HG03103 (cell line): ENCODE measurements around the gene FBL.
"Not testable (repeated sequence)": the region's sequence is repeated elsewhere in the genome, so short reads cannot be mapped to it uniquely, and the experiment has no call there.

Experiments
- ATAC-seq: cut with Tn5 transposase; IDR thresholded peaks from one replicate; pipeline ENCODE4 v1.9.1; 2021; ENCODE audit warnings: low read depth; ENCODE audit not compliant: unreplicated experiment

The FBL gene

GRCh38 chr19:39877488-39877887 lies 31.3 kb upstream of the FBL start:
- ATAC-seq: not testable (repeated sequence)

- not testable (repeated sequence) for ATAC-seq
Measured at GRCh38 chr19:39876486-39876885, 30.3 kb upstream of the FBL start.

- not testable (repeated sequence) for ATAC-seq
Measured at GRCh38 chr19:39875401-39875864, 29.3 kb upstream of the FBL start.

- no peak for ATAC-seq
Measured at GRCh38 chr19:39874404-39874803, 28.2 kb upstream of the FBL start.

- ATAC-seq: no peak
Measured at GRCh38 chr19:39873385-39873784, 27.2 kb upstream of the FBL start.

- no peak for ATAC-seq
Measured at GRCh38 chr19:39871886-39872866, 26.0 kb upstream of the FBL start.

GRCh38 chr19:39871362-39871761 lies 25.2 kb upstream of the FBL start:
- ATAC-seq: no peak

- no peak for ATAC-seq
Measured at GRCh38 chr19:39870171-39870971, 24.2 kb upstream of the FBL start.

- ATAC-seq: no peak
Measured at GRCh38 chr19:39867952-39868351, 21.8 kb upstream of the FBL start.

- ATAC-seq: no peak
Measured at GRCh38 chr19:39867133-39867532, 21.0 kb upstream of the FBL start.

- no peak for ATAC-seq
Measured at GRCh38 chr19:39865953-39866352, 19.8 kb upstream of the FBL start.

- ATAC-seq: no peak
Measured at GRCh38 chr19:39865186-39865585, 19.0 kb upstream of the FBL start.

GRCh38 chr19:39864118-39864517 lies 17.9 kb upstream of the FBL start:
- ATAC-seq: no peak

- ATAC-seq: no peak
Measured at GRCh38 chr19:39858541-39858940, 12.4 kb upstream of the FBL start.

- no peak for ATAC-seq
Measured at GRCh38 chr19:39852882-39853281, 6.7 kb upstream of the FBL start.

- ATAC-seq: no peak
Measured at GRCh38 chr19:39850892-39851291, 4.7 kb upstream of the FBL start.

GRCh38 chr19:39848392-39848791 lies 2.2 kb upstream of the FBL start:
- no peak for ATAC-seq

GRCh38 chr19:39847525-39847924 lies 1.3 kb upstream of the FBL start:
- ATAC-seq: no peak

- no peak for ATAC-seq
Measured at GRCh38 chr19:39846678-39847486, 703 bp upstream of the FBL start.

GRCh38 chr19:39845584-39845932 lies 621 bp downstream of the FBL start:
- no peak for ATAC-seq

- no peak for ATAC-seq
Measured at GRCh38 chr19:39845172-39845571, 1.0 kb downstream of the FBL start.
